22Rv1 (cell line): ENCODE measurements around the gene SAAL1.
A peak's percentile ranks its signal among the peaks of the same experiment; 100 is the strongest.

Experiments
- H3K27ac ChIP-seq: fragments of 450-650 bp; 2 replicates; pipeline ENCODE4 v1.5.1; 2017
- CTCF ChIP-seq: fragments of 450-650 bp; IDR thresholded peaks from 2 replicates; pipeline ENCODE4 v1.5.1; 2017; ENCODE audit warnings: mild to moderate bottlenecking
- ZFX ChIP-seq: fragments of 450-650 bp; IDR thresholded peaks from 2 replicates; pipeline ENCODE4 v1.6.1; 2017; ENCODE audit warnings: antibody characterized with exemption, borderline replicate concordance

Gene SAAL1

GRCh38 chr11:18105086-18105801 lies 638 bp downstream of the SAAL1 start:
- peak overlapping the region; percentile 46 for H3K27ac ChIP-seq
- TF ChIP-seq CTCF (no peak), ZFX (no peak)

- no peak overlapping the region for H3K27ac ChIP-seq
- TF ChIP-seq ZFX (no peak), CTCF (no peak)
Observed at GRCh38 chr11:18100926-18101656, 4.8 kb downstream of the SAAL1 start.

- H3K27ac ChIP-seq = no peak overlapping the region
- TF ChIP-seq ZFX (no peak), CTCF (no peak)
Observed at GRCh38 chr11:18093959-18094358, 11.9 kb downstream of the SAAL1 start.

GRCh38 chr11:18091731-18092130 lies 14.2 kb downstream of the SAAL1 start:
- TF ChIP-seq CTCF = no peak
- TF ChIP-seq ZFX = no peak
- H3K27ac ChIP-seq = no peak overlapping the region

GRCh38 chr11:18088966-18089365 lies 16.9 kb downstream of the SAAL1 start:
- H3K27ac ChIP-seq = no peak overlapping the region
- TF ChIP-seq ZFX = no peak
- TF ChIP-seq CTCF = no peak

GRCh38 chr11:18088366-18088765 lies 17.5 kb downstream of the SAAL1 start:
- TF ChIP-seq CTCF (no peak), ZFX (no peak)

GRCh38 chr11:18081551-18081950 lies 24.3 kb downstream of the SAAL1 start:
- H3K27ac ChIP-seq = no peak overlapping the region
- TF ChIP-seq CTCF (no peak), ZFX (no peak)

More at GRCh38 chr11:18088366-18088765, 17.5 kb downstream of the SAAL1 start:
- no peak overlapping the region for H3K27ac ChIP-seq
